T-helper 9 cell (primary cell): ENCODE data around the gene PSD.

ENCODE experiments used
- DNase-seq: peaks from one replicate; pipeline ENCODE4 v3.0.0-alpha.2; 2020

The PSD gene

GRCh38 chr10:102402512-102402896 is 16.1 kb downstream of the PSD start:
- no peak for DNase-seq

GRCh38 chr10:102401735-102402511 is 16.7 kb downstream of the PSD start:
- no peak for DNase-seq

- DNase-seq = no peak
Observed at GRCh38 chr10:102401342-102401654, 17.3 kb downstream of the PSD start.

- DNase-seq = no peak
Observed at GRCh38 chr10:102400598-102401341, 17.8 kb downstream of the PSD start.

- no peak for DNase-seq
Observed at GRCh38 chr10:102400076-102400475, 18.5 kb downstream of the PSD start.

GRCh38 chr10:102399217-102400021 is 19.2 kb downstream of the PSD start:
- peak; percentile 85 for DNase-seq

- DNase-seq = no peak
Observed at GRCh38 chr10:102398172-102399020, 20.2 kb downstream of the PSD start.

GRCh38 chr10:102397222-102398171 is 21.1 kb downstream of the PSD start:
- no peak for DNase-seq

- DNase-seq = no peak
Observed at GRCh38 chr10:102396730-102397151, 21.8 kb downstream of the PSD start.

GRCh38 chr10:102396317-102396650 is 22.3 kb downstream of the PSD start:
- no peak for DNase-seq

- peak; percentile 92 for DNase-seq
Observed at GRCh38 chr10:102395400-102396316, 22.9 kb downstream of the PSD start, which contains the start of gene NFKB2. Gene NFKB2, plus strand, starts transcription at chr10:102395705. Its CDS starts 255 bp downstream, at chr10:102395960.

- DNase-seq = peak; percentile 60
Observed at GRCh38 chr10:102394801-102395399, 23.7 kb downstream of the PSD start.

GRCh38 chr10:102394079-102394800 is 24.3 kb downstream of the PSD start:
- peak; percentile 98 for DNase-seq

- no peak for DNase-seq
Observed at GRCh38 chr10:102393411-102394078, 25.0 kb downstream of the PSD start.

- no peak for DNase-seq
Observed at GRCh38 chr10:102392306-102392705, 26.3 kb downstream of the PSD start.

GRCh38 chr10:102389894-102390293 is 28.7 kb downstream of the PSD start:
- DNase-seq = no peak

GRCh38 chr10:102384606-102385429 is 33.8 kb downstream of the PSD start:
- DNase-seq = no peak

GRCh38 chr10:102384053-102384452 is 34.5 kb downstream of the PSD start:
- DNase-seq = no peak
